GM18907 (cell line): ENCODE results near the gene TMSB4X.
A peak's percentile ranks its signal among the peaks of the same experiment; 100 is the strongest.
"Not testable (repeated sequence)": the region's sequence is repeated elsewhere in the genome, so short reads cannot be mapped to it uniquely, and the experiment has no call there.

Experiments
- ATAC-seq: cut with Tn5 transposase; IDR thresholded peaks from one replicate; pipeline ENCODE4 v1.9.1; 2021; ENCODE audit warnings: mild to moderate bottlenecking, moderate library complexity; ENCODE audit not compliant: unreplicated experiment

Gene TMSB4X

DNA sequence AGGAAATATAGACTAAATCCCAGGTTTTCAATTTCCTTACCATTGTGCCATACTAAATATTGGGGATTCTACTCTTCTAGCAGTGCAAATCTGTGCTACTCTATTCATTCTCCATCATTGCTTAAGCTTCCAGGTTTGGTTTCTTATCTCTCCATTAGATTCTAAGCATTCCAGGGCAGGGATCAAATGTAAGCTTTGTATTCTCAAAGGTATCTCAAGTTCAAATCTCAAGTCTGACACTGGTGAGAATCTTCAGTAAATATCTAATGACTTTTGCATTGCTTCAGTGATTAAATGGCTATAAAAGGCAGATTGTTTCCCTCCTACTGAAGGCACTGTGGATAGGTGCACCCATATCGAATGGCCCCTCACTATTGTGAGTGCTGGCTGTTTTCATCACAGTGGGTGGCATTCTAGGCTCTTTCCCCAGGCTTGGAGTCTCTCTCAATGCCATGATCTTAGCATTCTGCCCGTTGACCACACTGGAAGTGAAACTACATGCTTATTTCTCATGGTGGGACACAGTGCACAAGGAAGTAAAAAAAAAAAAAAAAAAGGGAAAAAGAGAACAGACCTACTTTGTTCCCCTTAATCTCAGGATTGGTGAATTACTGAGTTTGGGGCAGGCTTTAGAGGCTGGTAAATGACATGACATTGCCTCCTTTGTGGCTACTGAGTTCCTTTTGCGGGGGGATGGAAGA is 40.8 kb downstream of the TMSB4X start:
- ATAC-seq: no peak

DNA sequence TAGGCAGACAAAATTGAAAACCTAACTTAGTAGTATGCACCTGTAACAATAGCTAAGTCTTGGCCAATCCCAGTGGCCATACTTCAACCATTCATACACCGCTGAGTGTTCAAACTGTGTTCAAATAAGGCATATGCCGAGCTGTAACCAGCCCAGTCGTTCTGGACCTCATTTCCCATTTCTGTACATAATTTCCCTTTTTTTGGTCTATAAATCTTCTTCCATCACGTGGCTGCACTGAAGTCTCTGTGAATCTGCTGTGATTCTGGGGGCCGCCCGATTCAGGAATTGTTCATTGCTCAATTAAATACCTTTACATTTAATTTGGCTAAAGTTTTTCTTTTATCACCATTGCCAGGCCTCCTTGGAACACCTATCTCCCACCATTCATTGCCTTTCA is 41.8 kb downstream of the TMSB4X start:
- ATAC-seq: not testable (repeated sequence)

DNA sequence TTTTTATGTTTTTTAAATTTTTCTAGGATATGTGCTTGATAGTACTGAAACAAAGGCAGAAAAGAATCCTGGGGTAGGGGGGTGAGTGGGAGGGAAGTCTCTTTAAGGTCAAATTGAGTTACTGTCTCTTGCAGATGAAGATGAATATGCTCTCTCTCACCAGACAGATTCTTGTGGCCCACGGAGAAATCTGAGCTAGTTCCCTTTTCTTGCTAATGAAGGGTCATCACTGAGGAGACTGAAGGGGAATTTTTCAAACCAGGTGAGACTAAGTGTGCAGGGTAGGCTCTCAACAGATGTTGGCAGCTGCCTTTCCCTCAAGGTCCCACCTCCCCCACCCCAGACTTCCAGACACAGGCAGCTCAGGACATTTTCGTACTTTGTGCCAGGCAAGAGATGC is 48.0 kb downstream of the TMSB4X start:
- peak; percentile 90 for ATAC-seq

DNA sequence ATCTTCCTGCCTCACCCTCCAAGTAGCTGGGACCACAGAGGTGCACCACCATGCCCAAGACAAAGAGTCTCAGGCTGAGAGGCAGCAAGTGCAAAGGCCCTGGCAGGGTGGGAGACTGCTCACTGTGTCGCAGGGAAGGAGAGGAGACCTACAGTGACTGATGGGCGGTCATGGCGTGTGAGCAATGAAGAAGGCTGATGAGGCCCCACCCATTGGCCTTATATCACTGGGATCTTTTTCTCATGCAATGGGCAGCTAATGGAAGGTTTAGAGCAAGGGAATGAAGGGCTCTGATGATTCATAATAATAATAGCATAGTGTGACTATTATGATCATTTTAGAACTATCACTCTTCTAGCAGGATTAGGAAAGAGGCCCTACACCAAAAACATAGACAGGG is 48.7 kb downstream of the TMSB4X start:
- ATAC-seq: no peak

- no peak for ATAC-seq
Observed at GRCh38 chrX:13023979-13024378, 49.1 kb downstream of the TMSB4X start.

DNA sequence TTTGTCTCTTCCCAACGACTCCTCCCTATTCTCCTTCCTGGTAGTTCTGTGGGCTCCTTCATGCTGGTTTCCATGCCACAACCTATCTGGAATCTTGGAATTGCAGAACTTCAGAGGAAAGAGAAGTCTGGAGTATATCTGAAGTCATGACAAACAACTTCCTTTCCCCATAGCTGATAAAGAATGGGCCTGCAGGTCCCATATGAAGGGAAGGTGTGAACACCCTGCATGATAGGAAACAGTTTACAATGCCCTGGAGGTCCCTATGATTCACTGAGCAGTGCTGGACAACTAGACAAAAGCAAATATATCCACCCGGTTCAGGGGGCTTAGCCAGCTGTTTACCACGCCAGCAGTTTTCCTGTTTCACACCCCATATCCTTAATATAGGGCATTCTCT is 50.1 kb downstream of the TMSB4X start:
- ATAC-seq: no peak
